C4-2B (cell line): ENCODE data around the gene PPHLN1.

ENCODE experiments used
- CTCF ChIP-seq: fragments of 450-650 bp; conservative IDR thresholded peaks from 2 replicates; pipeline ENCODE4 v1.5.1; 2017; ENCODE audit warnings: mild to moderate bottlenecking
- ZFX ChIP-seq: fragments of 450-650 bp; IDR thresholded peaks from 2 replicates; pipeline ENCODE4 v1.6.1; 2017

GRCh38 chr12:42373669-42374068 is 47.7 kb downstream of the PPHLN1 start:
- TF ChIP-seq ZFX = no peak
- no peak for TF ChIP-seq CTCF
